HCT116 (cell line): Measurements from ENCODE around the gene GFOD1. TPM values are rescaled to one million over a fixed set of nuclear protein-coding genes. Genes with fewer than 3 reads are reported as not detected.

ENCODE experiments used
- ATAC-seq: fragments of 200-7000 bp; cut with Tn5 transposase; 2 replicates; pipeline ENCODE4 v1.9.1; 2020; ENCODE audit warnings: mild to moderate bottlenecking, moderate library complexity
- BruUV-seq: library from RNA; stranded (reverse); fragments of 400-500 nt; replicated peaks from 2 replicates; lab custom pipeline; 2021; lab: Mats Ljungman, UMichigan
- CTCF ChIA-PET: fragments of 300-600 bp; sonication (Branson Sonifier 250); formaldehyde crosslinking; loops from one replicate; lab custom pipeline; 2021; ENCODE audit warnings: antibody characterized with exemption; lab: Charles Lee
- POLR2A ChIA-PET: fragments of 300-600, 350-600 bp; sonication (Branson Sonifier 250); formaldehyde crosslinking; loops from one replicate; lab custom pipeline; 2021; ENCODE audit warnings: antibody characterized with exemption; lab: Charles Lee
- RAD21 ChIA-PET, 2 experiments: fragments of 300-600 bp; sonication (Branson Sonifier 250); formaldehyde crosslinking; loops; one replicate each; lab custom pipeline; 2023; ENCODE audit warnings: low total read pairs in 2 of 2; ENCODE audit not compliant: uncharacterized antibody in 2 of 2, unreplicated experiment in 2 of 2, low non-redundant PET in 1 of 2; lab: Charles Lee
- DNase-seq: peaks from one replicate; pipeline ENCODE4 v3.0.0-alpha.2; 2010; ENCODE audit warnings: low read depth, low spot score
- H2AFZ ChIP-seq: fragments of 200-600 bp; shearing (Covaris generic), sonication (generic); 2 replicates; pipeline ENCODE4 v1.6.1; 2017; ENCODE audit warnings: low read depth, mixed run types, mixed read lengths, antibody characterized with exemption, low read length; ENCODE audit not compliant: poor library complexity, severe bottlenecking
- H3K27ac ChIP-seq: 2 replicates; pipeline ENCODE4 v1.5.1; 2012; ENCODE audit warnings: low read depth, low read length
- H3K27me3 ChIP-seq: fragments of 200-600 bp; sonication (generic); 2 replicates; pipeline ENCODE4 v1.6.1; 2016; ENCODE audit warnings: mixed run types, low read length, mixed read lengths; ENCODE audit not compliant: insufficient read depth
- H3K36me3 ChIP-seq, 2 experiments: fragments of 200-500 bp in 1 of 2; fragments of 200-600 bp in 1 of 2; sonication (Bioruptor generic) in 1 of 2; sonication (generic) in 1 of 2; 2 replicates each; pipeline versions ENCODE4 v1.5.1 to v1.6.1; 2014 to 2016; ENCODE audit warnings: low read length in 2 of 2, inconsistent platforms in 1 of 2, mixed read lengths in 1 of 2, mixed run types in 1 of 2; ENCODE audit not compliant: insufficient read depth in 2 of 2, control insufficient read depth in 1 of 2
- H3K4me1 ChIP-seq, 2 experiments: fragments of 200-600 bp in 1 of 2; sonication (generic) in 1 of 2; 2 replicates each; pipeline versions ENCODE4 v1.5.1 to v1.6.1; 2012 to 2017; ENCODE audit warnings: low read length in 2 of 2, inconsistent platforms in 1 of 2, mild to moderate bottlenecking in 1 of 2, mixed read lengths in 1 of 2, mixed run types in 1 of 2, moderate library complexity in 1 of 2; ENCODE audit not compliant: insufficient read depth in 2 of 2, control insufficient read depth in 1 of 2
- H3K4me2 ChIP-seq: fragments of 200-600 bp; sonication (generic); 2 replicates; pipeline ENCODE4 v1.6.1; 2017; ENCODE audit warnings: mixed run types, low read length, mixed read lengths
- H3K4me3 ChIP-seq, 2 experiments: fragments of 200-600 bp in 1 of 2; sonication (generic) in 1 of 2; replicated peaks in 1 of 2; 2 replicates each; pipeline ENCODE4 v1.5.1; 2011 to 2016; ENCODE audit warnings: low read length in 2 of 2, control low read depth in 1 of 2, low read depth in 1 of 2, mild to moderate bottlenecking in 1 of 2, mixed read lengths in 1 of 2, mixed run types in 1 of 2
- H3K79me2 ChIP-seq: fragments of 200-600 bp; sonication (generic); 2 replicates; pipeline ENCODE4 v1.6.1; 2017; ENCODE audit warnings: mild to moderate bottlenecking, mixed run types, low read length, moderate library complexity, mixed read lengths; ENCODE audit not compliant: insufficient read depth
- H3K9ac ChIP-seq: fragments of 200-600 bp; sonication (generic); 2 replicates; pipeline ENCODE4 v1.6.1; 2016; ENCODE audit warnings: low read length, mixed read lengths
- H3K9me2 ChIP-seq: fragments of 200-600 bp; sonication (generic), shearing (Covaris generic); 2 replicates; pipeline ENCODE4 v1.6.1; 2017; ENCODE audit warnings: mixed run types, mild to moderate bottlenecking, moderate library complexity; ENCODE audit not compliant: insufficient read depth
- H3K9me3 ChIP-seq, 2 experiments: fragments of 200-500 bp in 1 of 2; fragments of 200-600 bp in 1 of 2; sonication (Bioruptor generic) in 1 of 2; sonication (generic) in 1 of 2; 2 replicates each; pipeline ENCODE4 v1.6.1; 2014 to 2017; ENCODE audit warnings: low read length in 2 of 2, mixed read lengths in 2 of 2, inconsistent platforms in 1 of 2, low read depth in 1 of 2, mild to moderate bottlenecking in 1 of 2, mixed run types in 1 of 2, moderate library complexity in 1 of 2; ENCODE audit not compliant: control insufficient read depth in 1 of 2, insufficient read depth in 1 of 2
- H4K20me1 ChIP-seq: fragments of 200-600 bp; sonication (generic), shearing (Covaris generic); 2 replicates; pipeline ENCODE4 v1.6.1; 2017; ENCODE audit warnings: mixed run types, mild to moderate bottlenecking, moderate library complexity; ENCODE audit not compliant: insufficient read depth
- ATF3 ChIP-seq: IDR thresholded peaks from 2 replicates; pipeline ENCODE4 v1.6.1; 2012
- CBX3 ChIP-seq: IDR thresholded peaks from 2 replicates; pipeline ENCODE4 v1.6.1; 2012; ENCODE audit warnings: low read depth
- CEBPB ChIP-seq: IDR thresholded peaks from 2 replicates; pipeline ENCODE4 v1.6.1; 2012; ENCODE audit warnings: low read depth
- EGR1 ChIP-seq: IDR thresholded peaks from 2 replicates; pipeline ENCODE4 v1.6.1; 2012; ENCODE audit warnings: low read depth
- ELF1 ChIP-seq: IDR thresholded peaks from 2 replicates; pipeline ENCODE4 v1.6.1; 2012; ENCODE audit warnings: low read depth, borderline replicate concordance
- EZH2 ChIP-seq: fragments of 200-600 bp; sonication (generic); IDR thresholded peaks from 2 replicates; pipeline ENCODE4 v1.6.1; 2017; ENCODE audit warnings: antibody characterized with exemption, mixed run types
- FOSL1 ChIP-seq: IDR thresholded peaks from 2 replicates; pipeline ENCODE4 v1.6.1; 2012; ENCODE audit warnings: low read depth
- JUND ChIP-seq: IDR thresholded peaks from 2 replicates; pipeline ENCODE4 v1.6.1; 2012
- MAX ChIP-seq: IDR thresholded peaks from 2 replicates; pipeline ENCODE4 v1.6.1; 2012
- POLR2A ChIP-seq: IDR thresholded peaks from 2 replicates; pipeline ENCODE4 v1.7.0; 2011; ENCODE audit warnings: borderline replicate concordance; ENCODE audit not compliant: insufficient read depth, insufficient read length; ENCODE audit errors: extremely low read depth
- RAD21 ChIP-seq: IDR thresholded peaks from 2 replicates; pipeline ENCODE4 v1.6.1; 2012; ENCODE audit warnings: low read depth, mild to moderate bottlenecking
- SIN3A ChIP-seq: IDR thresholded peaks from 2 replicates; pipeline ENCODE4 v1.6.1; 2012; ENCODE audit warnings: low read depth
- SP1 ChIP-seq: IDR thresholded peaks from 2 replicates; pipeline ENCODE4 v1.6.1; 2012; ENCODE audit warnings: low read depth
- TCF7L2 ChIP-seq: IDR thresholded peaks from 2 replicates; pipeline ENCODE4 v1.7.0; 2011; ENCODE audit warnings: borderline replicate concordance, inconsistent platforms; ENCODE audit not compliant: insufficient read depth, insufficient read length; ENCODE audit errors: extremely low read depth
- YY1 ChIP-seq: IDR thresholded peaks from 2 replicates; pipeline ENCODE4 v1.6.1; 2011; ENCODE audit warnings: low read length, low read depth, moderate library complexity, mild to moderate bottlenecking; ENCODE audit not compliant: insufficient replicate concordance; ENCODE audit errors: extremely low read depth
- ZFX ChIP-seq: fragments of 450-650 bp; IDR thresholded peaks from 2 replicates; pipeline ENCODE4 v1.6.1; 2017
- ZNF274 ChIP-seq: fragments of 200-500 bp; sonication (Bioruptor generic); IDR thresholded peaks from 2 replicates; pipeline ENCODE4 v1.6.1; 2014; ENCODE audit warnings: mild to moderate bottlenecking, low read depth, low read length, inconsistent platforms
- intact Hi-C: fragments of 100-400 bp; cut with micrococcal nuclease; formaldehyde crosslinking; loops from 2 replicates; pipeline ENCODE4 v1.10.0; 2022
- total RNA-seq: library from RNA; stranded (reverse); gene quantifications from one replicate; pipeline ENCODE4 v1.2.1, GENCODE V29; 2021; ENCODE audit not compliant: unreplicated experiment

GFOD1 gene
- total RNA-seq, 1 experiment from 2014 or later = 3.8 TPM

GRCh38 chr6:13419422-13420195, 67.8 kb downstream of the GFOD1 start:
- Histone ChIP-seq H3K4me1 (no peaks in the 10 kb centered on the region), H3K27me3 (no peaks in the 10 kb centered on the region)
- CTCF ChIA-PET = no interaction called here
- TF ChIP-seq RAD21 (no peak), CEBPB (no peak), FOSL1 (no peak), SIN3A (no peak)
- TF ChIP-seq, all 23 proteins: peak for 0
- intact Hi-C loops = no loop called here
- ChIA-PET RAD21 (no interaction called here), POLR2A (no interaction called here)
- Histone ChIP-seq H2AFZ (no peak overlapping the region), H3K4me3 (no peak overlapping the region), H3K9ac (no peak overlapping the region), H3K4me2 (no peak overlapping the region), H3K79me2 (no peaks in the 10 kb centered on the region), H3K36me3 (no peaks in the 10 kb centered on the region), H3K27ac (no peak overlapping the region), H3K9me2 (no peaks in the 10 kb centered on the region), H4K20me1 (no peaks in the 10 kb centered on the region), H3K9me3 (no peaks in the 10 kb centered on the region)
- no peak for DNase-seq
- ATAC-seq = no peak
- no TSS peak for BruUV-seq

- ATAC-seq = no peak
- no peaks in the 10 kb centered on the region for H3K9me3 ChIP-seq
- BruUV-seq = no TSS peak
- no peak overlapping the region for H3K9ac ChIP-seq
- TF ChIP-seq SP1 (no peak), MAX (no peak), ELF1 (no peak), ATF3 (no peak), RAD21 (no peak), TCF7L2 (no peak), EZH2 (no peak), CEBPB (no peak), YY1 (no peak), CBX3 (no peak), ZFX (no peak), JUND (no peak), POLR2A (no peak), EGR1 (no peak), ZNF274 (no peak), FOSL1 (no peak)
- ChIA-PET POLR2A (no interaction called here), RAD21 (no interaction called here), CTCF (no interaction called here)
- H3K4me2 ChIP-seq = no peak overlapping the region
- no peaks in the 10 kb centered on the region for H4K20me1 ChIP-seq
- H3K36me3 ChIP-seq = no peaks in the 10 kb centered on the region
- no peak for DNase-seq
- no peak overlapping the region for H2AFZ ChIP-seq
- H3K9me2 ChIP-seq = no peaks in the 10 kb centered on the region
- H3K27ac ChIP-seq = no peak overlapping the region
- no peaks in the 10 kb centered on the region for H3K4me1 ChIP-seq
- intact Hi-C loops = no loop called here
- no peaks in the 10 kb centered on the region for H3K79me2 ChIP-seq
- H3K27me3 ChIP-seq = no peaks in the 10 kb centered on the region
- H3K4me3 ChIP-seq = no peak overlapping the region
These were observed 68.6 kb downstream of the GFOD1 start for GRCh38 chr6:13418844-13419243.
